Breast epithelium (tissue), 4 donors: Measurements from ENCODE around the gene ABCA13. TPM values are rescaled to one million over a fixed set of nuclear protein-coding genes. Genes with fewer than 3 reads are reported as not detected.

Experiments used
- DNase-seq, 2 donors: peaks; one replicate each; pipeline ENCODE4 v3.0.0-alpha.2; 2019; ENCODE audit warnings: low spot score in 2 of 2
- H3K27ac ChIP-seq, 2 donors: fragments of 200-600 bp; sonication (generic) in 1 of 2; one replicate each; pipeline ENCODE4 v1.5.1; 2016 to 2019; ENCODE audit warnings: mild to moderate bottlenecking in 1 of 2
- H3K27me3 ChIP-seq, 2 donors: fragments of 200-600 bp; sonication (generic) in 1 of 2; one replicate each; pipeline versions ENCODE4 v1.5.1 to v1.6.0; 2017 to 2019; ENCODE audit warnings: control low read depth in 1 of 2, mild to moderate bottlenecking in 1 of 2
- H3K36me3 ChIP-seq: fragments of 200-600 bp; one replicate; pipeline ENCODE4 v1.5.1; 2019
- H3K4me1 ChIP-seq, 2 donors: fragments of 200-600 bp; sonication (generic); one replicate each; pipeline ENCODE4 v1.5.1; 2016 to 2019; ENCODE audit warnings: control low read depth in 1 of 2
- H3K4me3 ChIP-seq, 3 donors: fragments of 200-600 bp; sonication (generic); 1 replicate in 2 of 3; 2 replicates in 1 of 3; pipeline ENCODE4 v1.5.1; 2016 to 2019; ENCODE audit warnings: mild to moderate bottlenecking in 3 of 3, moderate library complexity in 2 of 3
- H3K9me3 ChIP-seq, 2 donors: fragments of 200-600 bp; sonication (generic) in 1 of 2; one replicate each; pipeline ENCODE4 v1.5.1; 2016 to 2019; ENCODE audit warnings: control low read depth in 1 of 2
- POLR2A ChIP-seq: fragments of 450-650 bp; IDR thresholded peaks from one replicate; pipeline ENCODE4 v1.6.1; 2016; ENCODE audit warnings: antibody characterized with exemption, mild to moderate bottlenecking, moderate library complexity
- POLR2AphosphoS5 ChIP-seq, 3 donors: sonication (generic); formaldehyde crosslinking; IDR thresholded peaks; one replicate each; pipeline ENCODE4 v1.6.1; 2017; ENCODE audit warnings: antibody characterized with exemption in 3 of 3
- intact Hi-C: fragments of 100-400 bp; cut with DNase I; formaldehyde crosslinking; loops from one replicate; pipeline ENCODE4 v1.15.1; 2023; ENCODE audit warnings: low total_unique reads
- total RNA-seq, 3 donors: library from RNA; depleted of rRNA; stranded (reverse); fragments of >200 nt; gene quantifications; one replicate each; pipeline ENCODE4 v1.1.0, GENCODE V29; 2016
- TF ChIP-seq, protein P1 (sequence below), 3 donors: fragments of 450-650 bp; IDR thresholded peaks; one replicate each; pipeline ENCODE4 v1.5.1; 2016 to 2017; ENCODE audit warnings: antibody characterized with exemption in 3 of 3, mild to moderate bottlenecking in 3 of 3, moderate library complexity in 3 of 3

Gene ABCA13
- total RNA-seq, 3 donors from 2014 or later = under 0.01 to 0.29 (median under 0.01) TPM

- no peak overlapping the region for H3K27ac ChIP-seq
- H3K4me1 ChIP-seq = no peaks in the 10 kb centered on the region
- intact Hi-C loops = no loop called here
- no peak overlapping the region for H3K4me3 ChIP-seq
- TF ChIP-seq POLR2A (no peak), POLR2AphosphoS5 (IDR thresholded peaks at IDR 0.05) (no peak)
- TF ChIP-seq, protein P1, sequence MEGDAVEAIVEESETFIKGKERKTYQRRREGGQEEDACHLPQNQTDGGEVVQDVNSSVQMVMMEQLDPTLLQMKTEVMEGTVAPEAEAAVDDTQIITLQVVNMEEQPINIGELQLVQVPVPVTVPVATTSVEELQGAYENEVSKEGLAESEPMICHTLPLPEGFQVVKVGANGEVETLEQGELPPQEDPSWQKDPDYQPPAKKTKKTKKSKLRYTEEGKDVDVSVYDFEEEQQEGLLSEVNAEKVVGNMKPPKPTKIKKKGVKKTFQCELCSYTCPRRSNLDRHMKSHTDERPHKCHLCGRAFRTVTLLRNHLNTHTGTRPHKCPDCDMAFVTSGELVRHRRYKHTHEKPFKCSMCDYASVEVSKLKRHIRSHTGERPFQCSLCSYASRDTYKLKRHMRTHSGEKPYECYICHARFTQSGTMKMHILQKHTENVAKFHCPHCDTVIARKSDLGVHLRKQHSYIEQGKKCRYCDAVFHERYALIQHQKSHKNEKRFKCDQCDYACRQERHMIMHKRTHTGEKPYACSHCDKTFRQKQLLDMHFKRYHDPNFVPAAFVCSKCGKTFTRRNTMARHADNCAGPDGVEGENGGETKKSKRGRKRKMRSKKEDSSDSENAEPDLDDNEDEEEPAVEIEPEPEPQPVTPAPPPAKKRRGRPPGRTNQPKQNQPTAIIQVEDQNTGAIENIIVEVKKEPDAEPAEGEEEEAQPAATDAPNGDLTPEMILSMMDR (IDR thresholded peaks at IDR 0.05) = no peak
- no peaks in the 10 kb centered on the region for H3K9me3 ChIP-seq
- DNase-seq = no peak
- H3K36me3 ChIP-seq = no peaks in the 10 kb centered on the region
- H3K27me3 ChIP-seq = no peaks in the 10 kb centered on the region
These were observed 302.1 kb downstream of the ABCA13 start for GRCh38 chr7:48473205-48473865.

- TF ChIP-seq, protein P1 (IDR thresholded peaks at IDR 0.05) = no peak
- TF ChIP-seq POLR2A (no peak), POLR2AphosphoS5 (IDR thresholded peaks at IDR 0.05) (no peak)
- DNase-seq = no peak
- Histone ChIP-seq H3K36me3 (no peaks in the 10 kb centered on the region), H3K4me3 (no peak overlapping the region), H3K9me3 (peaks cover 0 to 7% of the 10 kb centered on the region in 2 donors), H3K27ac (no peak overlapping the region), H3K27me3 (no peaks in the 10 kb centered on the region), H3K4me1 (no peaks in the 10 kb centered on the region)
- intact Hi-C loops = no loop called here
These were observed 310.0 kb downstream of the ABCA13 start for GRCh38 chr7:48481235-48481634.

- no peak for DNase-seq
- no peaks in the 10 kb centered on the region for H3K27me3 ChIP-seq
- no peak overlapping the region for H3K4me3 ChIP-seq
- H3K36me3 ChIP-seq = no peaks in the 10 kb centered on the region
- TF ChIP-seq POLR2AphosphoS5 (IDR thresholded peaks at IDR 0.05) = no peak
- no peak for TF ChIP-seq POLR2A
- TF ChIP-seq, protein P1 (IDR thresholded peaks at IDR 0.05) = no peak
- intact Hi-C loops = no loop called here
- peaks cover 0 to 8% of the 10 kb centered on the region in 2 donors for H3K9me3 ChIP-seq
- no peak overlapping the region for H3K27ac ChIP-seq
- H3K4me1 ChIP-seq = no peaks in the 10 kb centered on the region
These were observed 326.3 kb downstream of the ABCA13 start for GRCh38 chr7:48497521-48497920.

DNA sequence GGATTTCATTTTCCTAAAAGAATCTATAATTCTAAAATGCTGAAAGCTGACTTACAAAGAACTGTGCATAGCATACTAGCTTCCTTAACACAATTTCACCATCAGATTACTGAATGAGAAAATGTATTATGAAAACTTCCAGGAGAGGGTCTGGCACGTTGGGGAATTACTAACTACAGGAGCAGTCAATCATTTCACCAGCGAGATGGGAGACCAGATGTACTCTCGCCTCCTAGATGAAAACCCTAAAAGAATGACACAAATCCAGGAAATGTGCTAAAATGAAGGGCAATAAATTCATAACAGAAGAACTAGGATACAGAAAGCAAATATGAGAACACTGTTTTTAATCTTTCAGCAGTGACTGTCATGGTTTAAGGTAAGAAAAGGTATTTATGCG lies 330.8 kb downstream of the ABCA13 start:
- no peak for DNase-seq
- no peak for TF ChIP-seq POLR2AphosphoS5 (IDR thresholded peaks at IDR 0.05)
- no peak for TF ChIP-seq POLR2A
- TF ChIP-seq, protein P1 (IDR thresholded peaks at IDR 0.05) = no peak
- Histone ChIP-seq H3K9me3 (no peaks in the 10 kb centered on the region), H3K27ac (no peak overlapping the region), H3K36me3 (no peaks in the 10 kb centered on the region), H3K4me3 (no peak overlapping the region), H3K4me1 (no peaks in the 10 kb centered on the region), H3K27me3 (no peaks in the 10 kb centered on the region)
- intact Hi-C loops = loop anchor here (5.0 kb wide), 1 partner anchor 770 kb away; no protein-coding TSS in a partner anchor

- Histone ChIP-seq H3K9me3 (no peaks in the 10 kb centered on the region), H3K36me3 (no peaks in the 10 kb centered on the region), H3K4me1 (no peaks in the 10 kb centered on the region), H3K4me3 (no peak overlapping the region), H3K27me3 (no peaks in the 10 kb centered on the region), H3K27ac (no peak overlapping the region)
- TF ChIP-seq POLR2A (no peak), POLR2AphosphoS5 (IDR thresholded peaks at IDR 0.05) (no peak)
- TF ChIP-seq, protein P1 (IDR thresholded peaks at IDR 0.05) = no peak
- intact Hi-C loops = no loop called here
- DNase-seq = no peak
These were observed 333.8 kb downstream of the ABCA13 start for GRCh38 chr7:48505051-48505450.
